WTC11 (cell line): ENCODE results near the gene VPS52. TPM values are rescaled to one million over a fixed set of nuclear protein-coding genes. Genes with fewer than 3 reads are reported as not detected.

ENCODE experiments used
- ATAC-seq: fragments of 200-7000 bp; cut with Tn5 transposase; 2 replicates; pipeline ENCODE4 v1.10.0; 2021; ENCODE audit warnings: mild to moderate bottlenecking, moderate library complexity
- CTCF ChIA-PET: fragments of 300-600 bp; sonication (Branson Sonifier 250); formaldehyde crosslinking; loops from one replicate; lab custom pipeline; 2021; ENCODE audit warnings: antibody characterized with exemption; lab: Charles Lee
- POLR2A ChIA-PET: fragments of 350-600 bp; sonication (Branson Sonifier 250); formaldehyde crosslinking; loops from one replicate; lab custom pipeline; 2021; ENCODE audit warnings: antibody characterized with exemption; lab: Charles Lee
- DNase-seq: peaks from one replicate; pipeline ENCODE4 v3.0.0; 2021; ENCODE audit warnings: low spot score
- H3K27ac Mint-ChIP-seq: 2 replicates; pipeline ENCODE4 v1.8.0; 2021; ENCODE audit warnings: mixed read lengths
- H3K27me3 Mint-ChIP-seq: 2 replicates; pipeline ENCODE4 v1.8.0; 2021; ENCODE audit warnings: low read depth, mild to moderate bottlenecking, moderate library complexity, mixed read lengths
- H3K36me3 Mint-ChIP-seq: 2 replicates; pipeline ENCODE4 v1.8.0; 2021; ENCODE audit warnings: mixed read lengths
- H3K4me1 Mint-ChIP-seq: 2 replicates; pipeline ENCODE4 v1.8.0; 2022; ENCODE audit warnings: mixed read lengths
- H3K4me3 Mint-ChIP-seq: 2 replicates; pipeline ENCODE4 v1.8.0; 2021; ENCODE audit warnings: mild to moderate bottlenecking, moderate library complexity, mixed read lengths
- H3K9me3 Mint-ChIP-seq: 2 replicates; pipeline ENCODE4 v1.8.0; 2021; ENCODE audit warnings: mixed read lengths
- CREB1 ChIP-seq: sonication (generic); formaldehyde crosslinking; IDR thresholded peaks from 2 replicates; pipeline ENCODE4 v1.8.0; 2023; ENCODE audit warnings: mild to moderate bottlenecking, missing genetic modification reagents
- ELF4 ChIP-seq: sonication (generic); formaldehyde crosslinking; IDR thresholded peaks from 2 replicates; pipeline ENCODE4 v1.8.1; 2022; ENCODE audit warnings: low read depth, mild to moderate bottlenecking, moderate library complexity, missing genetic modification reagents
- ETV6 ChIP-seq: sonication (generic); formaldehyde crosslinking; IDR thresholded peaks from 2 replicates; pipeline ENCODE4 v1.8.1; 2022; ENCODE audit warnings: mild to moderate bottlenecking, missing genetic modification reagents
- FOXP1 ChIP-seq: sonication (generic); formaldehyde crosslinking; IDR thresholded peaks from 2 replicates; pipeline ENCODE4 v1.8.0; 2022; ENCODE audit warnings: missing genetic modification reagents, mild to moderate bottlenecking, moderate library complexity, borderline replicate concordance
- IRF2 ChIP-seq: sonication (generic); formaldehyde crosslinking; IDR thresholded peaks from 2 replicates; pipeline ENCODE4 v1.8.0; 2022; ENCODE audit warnings: low read depth, missing genetic modification reagents, borderline replicate concordance
- MYBL2 ChIP-seq: sonication (generic); formaldehyde crosslinking; IDR thresholded peaks from 2 replicates; pipeline ENCODE4 v1.8.1; 2023; ENCODE audit warnings: mild to moderate bottlenecking, moderate library complexity, missing genetic modification reagents
- NR3C1 ChIP-seq: sonication (generic); formaldehyde crosslinking; conservative IDR thresholded peaks from 2 replicates; pipeline ENCODE4 v1.8.1; 2023; ENCODE audit warnings: low read depth, mild to moderate bottlenecking, missing genetic modification reagents
- OVOL2 ChIP-seq: fragments of 250-450 bp; sonication (Bioruptor Pico); IDR thresholded peaks from 2 replicates; pipeline ENCODE4 v1.9.0; 2021; ENCODE audit warnings: mild to moderate bottlenecking, borderline replicate concordance
- PRRX2 ChIP-seq: fragments of 250-450 bp; sonication (Bioruptor Pico); IDR thresholded peaks from 2 replicates; pipeline ENCODE4 v1.8.0; 2021; ENCODE audit warnings: mild to moderate bottlenecking
- RELA ChIP-seq: sonication (generic); formaldehyde crosslinking; IDR thresholded peaks from 2 replicates; pipeline ENCODE4 v1.8.1; 2022; ENCODE audit warnings: missing genetic modification reagents, mild to moderate bottlenecking, borderline replicate concordance
- SMAD3 ChIP-seq: sonication (generic); formaldehyde crosslinking; IDR thresholded peaks from 2 replicates; pipeline ENCODE4 v1.8.0; 2022; ENCODE audit warnings: missing genetic modification reagents, mild to moderate bottlenecking, borderline replicate concordance
- TP53 ChIP-seq: sonication (generic); formaldehyde crosslinking; IDR thresholded peaks from 2 replicates; pipeline ENCODE4 v1.8.1; 2023; ENCODE audit warnings: mild to moderate bottlenecking, missing genetic modification reagents
- ZNF232 ChIP-seq: sonication (generic); formaldehyde crosslinking; IDR thresholded peaks from 2 replicates; pipeline ENCODE4 v1.8.0; 2022; ENCODE audit warnings: mild to moderate bottlenecking, missing genetic modification reagents
- ZNF396 ChIP-seq: fragments of 250-450 bp; sonication (Bioruptor Pico); IDR thresholded peaks from 2 replicates; pipeline ENCODE4 v1.8.0; 2021; ENCODE audit warnings: mild to moderate bottlenecking, moderate library complexity, borderline replicate concordance
- total RNA-seq: library from RNA; stranded (reverse); gene quantifications from 3 replicates; pipeline ENCODE4 v1.2.3, GENCODE V29; 2021
- TF ChIP-seq, protein P1 (sequence below): sonication (generic); formaldehyde crosslinking; IDR thresholded peaks from 2 replicates; pipeline ENCODE4 v1.8.1; 2022; ENCODE audit warnings: low read depth, missing genetic modification reagents, borderline replicate concordance
- TF ChIP-seq, protein P2 (sequence below): sonication (generic); formaldehyde crosslinking; IDR thresholded peaks from 2 replicates; pipeline ENCODE4 v1.8.1; 2023; ENCODE audit warnings: mild to moderate bottlenecking, missing genetic modification reagents
- TF ChIP-seq, protein P3 (sequence below): fragments of 250-450 bp; sonication (Bioruptor Pico); IDR thresholded peaks from 2 replicates; pipeline ENCODE4 v1.8.0; 2021; ENCODE audit warnings: mild to moderate bottlenecking
- TF ChIP-seq, protein P4 (sequence below): sonication (generic); formaldehyde crosslinking; IDR thresholded peaks from 2 replicates; pipeline ENCODE4 v1.8.1; 2022; ENCODE audit warnings: mild to moderate bottlenecking, missing genetic modification reagents, moderate library complexity, borderline replicate concordance
- TF ChIP-seq, protein P5 (sequence below): sonication (generic); formaldehyde crosslinking; IDR thresholded peaks from 2 replicates; pipeline ENCODE4 v1.8.0; 2022; ENCODE audit warnings: missing genetic modification reagents
- TF ChIP-seq, protein P6 (sequence below): sonication (generic); formaldehyde crosslinking; IDR thresholded peaks from 2 replicates; pipeline ENCODE4 v1.8.1; 2023; ENCODE audit warnings: mild to moderate bottlenecking, missing genetic modification reagents, moderate library complexity
- TF ChIP-seq, protein P7 (sequence below): sonication (generic); formaldehyde crosslinking; IDR thresholded peaks from 2 replicates; pipeline ENCODE4 v1.8.0; 2023; ENCODE audit warnings: mild to moderate bottlenecking, missing genetic modification reagents
- TF ChIP-seq, protein P8 (sequence below): fragments of 250-450 bp; sonication (Bioruptor Pico); IDR thresholded peaks from 2 replicates; pipeline ENCODE4 v1.9.0; 2021; ENCODE audit warnings: mild to moderate bottlenecking

Gene VPS52
- total RNA-seq, 1 experiment from 2014 or later, result 46.8 TPM

DNA sequence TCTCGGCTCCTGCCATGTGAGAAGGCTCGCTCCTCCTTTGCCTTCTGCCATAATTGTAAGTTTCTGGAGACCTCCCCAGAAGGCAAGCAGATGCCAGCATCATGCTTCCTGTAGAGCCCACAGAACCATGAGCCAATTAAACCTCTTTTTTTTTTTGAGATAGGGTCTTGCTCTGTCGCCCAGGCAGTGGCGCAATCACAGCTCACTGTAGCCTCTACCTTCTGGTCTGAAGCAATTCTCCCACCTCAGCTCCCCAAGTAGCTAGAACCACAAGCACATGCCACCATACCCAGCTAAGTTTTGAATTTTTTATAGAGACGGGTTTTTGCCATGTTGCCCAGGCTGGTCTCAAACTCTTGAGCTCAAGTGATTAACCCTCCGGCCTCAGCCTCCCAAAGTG, 34.8 kb downstream of the VPS52 start:
- Mint-ChIP-seq H3K9me3 (no peaks in the 10 kb centered on the region), H3K4me3 (no peak overlapping the region), H3K4me1 (peaks cover 18% of the 10 kb centered on the region), H3K27ac (no peak overlapping the region), H3K27me3 (peaks cover 36% of the 10 kb centered on the region), H3K36me3 (no peaks in the 10 kb centered on the region)
- CTCF ChIA-PET, result interaction anchor here (0.8 to 1.8 kb wide), 3 partner anchors 11 to 65 kb away, joined by 3 to 5 read pairs (median 3); no protein-coding TSS in a partner anchor
- POLR2A ChIA-PET, result interaction anchor here (0.5 kb wide), 1 partner anchor 227 kb away, joined by 6 read pairs; no protein-coding TSS in a partner anchor
- no peak for DNase-seq
- TF ChIP-seq ELF4, result no peak
- no peak for TF ChIP-seq RELA (CRISPR knock-in tag)
- no peak for TF ChIP-seq FOXP1
- TF ChIP-seq, protein P1, sequence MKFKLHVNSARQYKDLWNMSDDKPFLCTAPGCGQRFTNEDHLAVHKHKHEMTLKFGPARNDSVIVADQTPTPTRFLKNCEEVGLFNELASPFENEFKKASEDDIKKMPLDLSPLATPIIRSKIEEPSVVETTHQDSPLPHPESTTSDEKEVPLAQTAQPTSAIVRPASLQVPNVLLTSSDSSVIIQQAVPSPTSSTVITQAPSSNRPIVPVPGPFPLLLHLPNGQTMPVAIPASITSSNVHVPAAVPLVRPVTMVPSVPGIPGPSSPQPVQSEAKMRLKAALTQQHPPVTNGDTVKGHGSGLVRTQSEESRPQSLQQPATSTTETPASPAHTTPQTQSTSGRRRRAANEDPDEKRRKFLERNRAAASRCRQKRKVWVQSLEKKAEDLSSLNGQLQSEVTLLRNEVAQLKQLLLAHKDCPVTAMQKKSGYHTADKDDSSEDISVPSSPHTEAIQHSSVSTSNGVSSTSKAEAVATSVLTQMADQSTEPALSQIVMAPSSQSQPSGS (CRISPR knock-in tag), result no peak
- TF ChIP-seq, protein P2, sequence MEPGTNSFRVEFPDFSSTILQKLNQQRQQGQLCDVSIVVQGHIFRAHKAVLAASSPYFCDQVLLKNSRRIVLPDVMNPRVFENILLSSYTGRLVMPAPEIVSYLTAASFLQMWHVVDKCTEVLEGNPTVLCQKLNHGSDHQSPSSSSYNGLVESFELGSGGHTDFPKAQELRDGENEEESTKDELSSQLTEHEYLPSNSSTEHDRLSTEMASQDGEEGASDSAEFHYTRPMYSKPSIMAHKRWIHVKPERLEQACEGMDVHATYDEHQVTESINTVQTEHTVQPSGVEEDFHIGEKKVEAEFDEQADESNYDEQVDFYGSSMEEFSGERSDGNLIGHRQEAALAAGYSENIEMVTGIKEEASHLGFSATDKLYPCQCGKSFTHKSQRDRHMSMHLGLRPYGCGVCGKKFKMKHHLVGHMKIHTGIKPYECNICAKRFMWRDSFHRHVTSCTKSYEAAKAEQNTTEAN (CRISPR knock-in tag), result no peak
- TF ChIP-seq, protein P3, sequence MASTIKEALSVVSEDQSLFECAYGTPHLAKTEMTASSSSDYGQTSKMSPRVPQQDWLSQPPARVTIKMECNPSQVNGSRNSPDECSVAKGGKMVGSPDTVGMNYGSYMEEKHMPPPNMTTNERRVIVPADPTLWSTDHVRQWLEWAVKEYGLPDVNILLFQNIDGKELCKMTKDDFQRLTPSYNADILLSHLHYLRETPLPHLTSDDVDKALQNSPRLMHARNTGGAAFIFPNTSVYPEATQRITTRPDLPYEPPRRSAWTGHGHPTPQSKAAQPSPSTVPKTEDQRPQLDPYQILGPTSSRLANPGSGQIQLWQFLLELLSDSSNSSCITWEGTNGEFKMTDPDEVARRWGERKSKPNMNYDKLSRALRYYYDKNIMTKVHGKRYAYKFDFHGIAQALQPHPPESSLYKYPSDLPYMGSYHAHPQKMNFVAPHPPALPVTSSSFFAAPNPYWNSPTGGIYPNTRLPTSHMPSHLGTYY (CRISPR knock-in tag), result no peak
- TF ChIP-seq CREB1, result no peak
- TF ChIP-seq IRF2 (CRISPR knock-in tag), result no peak
- no peak for ATAC-seq

DNA sequence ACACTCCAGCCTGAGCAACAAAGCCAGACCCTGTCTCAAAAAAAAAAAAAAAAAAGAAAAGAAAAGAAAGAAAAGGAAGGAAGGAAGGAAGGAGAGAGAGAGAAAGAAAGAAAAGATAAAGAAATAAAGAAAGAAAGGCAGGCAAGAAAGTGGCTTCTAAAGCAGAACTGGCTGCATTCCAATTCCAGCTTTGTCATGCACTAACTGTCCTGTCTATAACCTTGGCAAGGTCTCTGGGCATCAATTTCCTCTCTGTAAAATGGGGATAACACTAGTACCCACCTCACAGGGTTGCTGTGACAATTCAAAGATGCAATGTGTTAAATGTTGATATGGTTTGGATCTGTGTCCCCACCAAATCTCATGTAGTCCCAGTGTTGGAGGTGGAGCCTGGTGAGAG, 35.3 kb downstream of the VPS52 start:
- H3K4me1 Mint-ChIP-seq, result peaks cover 18% of the 10 kb centered on the region
- H3K27me3 Mint-ChIP-seq, result peaks cover 31% of the 10 kb centered on the region
- no peaks in the 10 kb centered on the region for H3K9me3 Mint-ChIP-seq
- ATAC-seq, result no peak
- H3K27ac Mint-ChIP-seq, result no peak overlapping the region
- ChIA-PET POLR2A (interaction anchor here (0.5 to 0.6 kb wide), 2 partner anchors 27 to 228 kb away, joined by 3 to 6 read pairs; no protein-coding TSS in a partner anchor), CTCF (interaction anchor here (0.8 to 3.8 kb wide), 8 partner anchors 10 to 78 kb away, joined by 3 to 28 read pairs (median 4); no protein-coding TSS in a partner anchor)
- DNase-seq, result no peak
- no peaks in the 10 kb centered on the region for H3K36me3 Mint-ChIP-seq
- no peak overlapping the region for H3K4me3 Mint-ChIP-seq
- TF ChIP-seq, protein P4, sequence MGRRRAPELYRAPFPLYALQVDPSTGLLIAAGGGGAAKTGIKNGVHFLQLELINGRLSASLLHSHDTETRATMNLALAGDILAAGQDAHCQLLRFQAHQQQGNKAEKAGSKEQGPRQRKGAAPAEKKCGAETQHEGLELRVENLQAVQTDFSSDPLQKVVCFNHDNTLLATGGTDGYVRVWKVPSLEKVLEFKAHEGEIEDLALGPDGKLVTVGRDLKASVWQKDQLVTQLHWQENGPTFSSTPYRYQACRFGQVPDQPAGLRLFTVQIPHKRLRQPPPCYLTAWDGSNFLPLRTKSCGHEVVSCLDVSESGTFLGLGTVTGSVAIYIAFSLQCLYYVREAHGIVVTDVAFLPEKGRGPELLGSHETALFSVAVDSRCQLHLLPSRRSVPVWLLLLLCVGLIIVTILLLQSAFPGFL (CRISPR knock-in tag), result no peak
- TF ChIP-seq, protein P5, sequence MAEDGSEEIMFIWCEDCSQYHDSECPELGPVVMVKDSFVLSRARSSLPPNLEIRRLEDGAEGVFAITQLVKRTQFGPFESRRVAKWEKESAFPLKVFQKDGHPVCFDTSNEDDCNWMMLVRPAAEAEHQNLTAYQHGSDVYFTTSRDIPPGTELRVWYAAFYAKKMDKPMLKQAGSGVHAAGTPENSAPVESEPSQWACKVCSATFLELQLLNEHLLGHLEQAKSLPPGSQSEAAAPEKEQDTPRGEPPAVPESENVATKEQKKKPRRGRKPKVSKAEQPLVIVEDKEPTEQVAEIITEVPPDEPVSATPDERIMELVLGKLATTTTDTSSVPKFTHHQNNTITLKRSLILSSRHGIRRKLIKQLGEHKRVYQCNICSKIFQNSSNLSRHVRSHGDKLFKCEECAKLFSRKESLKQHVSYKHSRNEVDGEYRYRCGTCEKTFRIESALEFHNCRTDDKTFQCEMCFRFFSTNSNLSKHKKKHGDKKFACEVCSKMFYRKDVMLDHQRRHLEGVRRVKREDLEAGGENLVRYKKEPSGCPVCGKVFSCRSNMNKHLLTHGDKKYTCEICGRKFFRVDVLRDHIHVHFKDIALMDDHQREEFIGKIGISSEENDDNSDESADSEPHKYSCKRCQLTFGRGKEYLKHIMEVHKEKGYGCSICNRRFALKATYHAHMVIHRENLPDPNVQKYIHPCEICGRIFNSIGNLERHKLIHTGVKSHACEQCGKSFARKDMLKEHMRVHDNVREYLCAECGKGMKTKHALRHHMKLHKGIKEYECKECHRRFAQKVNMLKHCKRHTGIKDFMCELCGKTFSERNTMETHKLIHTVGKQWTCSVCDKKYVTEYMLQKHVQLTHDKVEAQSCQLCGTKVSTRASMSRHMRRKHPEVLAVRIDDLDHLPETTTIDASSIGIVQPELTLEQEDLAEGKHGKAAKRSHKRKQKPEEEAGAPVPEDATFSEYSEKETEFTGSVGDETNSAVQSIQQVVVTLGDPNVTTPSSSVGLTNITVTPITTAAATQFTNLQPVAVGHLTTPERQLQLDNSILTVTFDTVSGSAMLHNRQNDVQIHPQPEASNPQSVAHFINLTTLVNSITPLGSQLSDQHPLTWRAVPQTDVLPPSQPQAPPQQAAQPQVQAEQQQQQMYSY (CRISPR knock-in tag), result no peak
- TF ChIP-seq PRRX2 (CRISPR knock-in tag) (no peak), IRF2 (CRISPR knock-in tag) (no peak), ZNF232 (CRISPR knock-in tag) (no peak), ZNF396 (CRISPR knock-in tag) (no peak), OVOL2 (CRISPR knock-in tag) (no peak), MYBL2 (CRISPR knock-in tag) (no peak), TP53 (CRISPR knock-in tag) (no peak), ETV6 (CRISPR knock-in tag) (no peak), SMAD3 (CRISPR knock-in tag) (no peak), CREB1 (no peak), NR3C1 (CRISPR knock-in tag) (no peak)
- TF ChIP-seq, protein P6, sequence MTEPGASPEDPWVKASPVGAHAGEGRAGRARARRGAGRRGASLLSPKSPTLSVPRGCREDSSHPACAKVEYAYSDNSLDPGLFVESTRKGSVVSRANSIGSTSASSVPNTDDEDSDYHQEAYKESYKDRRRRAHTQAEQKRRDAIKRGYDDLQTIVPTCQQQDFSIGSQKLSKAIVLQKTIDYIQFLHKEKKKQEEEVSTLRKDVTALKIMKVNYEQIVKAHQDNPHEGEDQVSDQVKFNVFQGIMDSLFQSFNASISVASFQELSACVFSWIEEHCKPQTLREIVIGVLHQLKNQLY, result no peak
- TF ChIP-seq, protein P7, sequence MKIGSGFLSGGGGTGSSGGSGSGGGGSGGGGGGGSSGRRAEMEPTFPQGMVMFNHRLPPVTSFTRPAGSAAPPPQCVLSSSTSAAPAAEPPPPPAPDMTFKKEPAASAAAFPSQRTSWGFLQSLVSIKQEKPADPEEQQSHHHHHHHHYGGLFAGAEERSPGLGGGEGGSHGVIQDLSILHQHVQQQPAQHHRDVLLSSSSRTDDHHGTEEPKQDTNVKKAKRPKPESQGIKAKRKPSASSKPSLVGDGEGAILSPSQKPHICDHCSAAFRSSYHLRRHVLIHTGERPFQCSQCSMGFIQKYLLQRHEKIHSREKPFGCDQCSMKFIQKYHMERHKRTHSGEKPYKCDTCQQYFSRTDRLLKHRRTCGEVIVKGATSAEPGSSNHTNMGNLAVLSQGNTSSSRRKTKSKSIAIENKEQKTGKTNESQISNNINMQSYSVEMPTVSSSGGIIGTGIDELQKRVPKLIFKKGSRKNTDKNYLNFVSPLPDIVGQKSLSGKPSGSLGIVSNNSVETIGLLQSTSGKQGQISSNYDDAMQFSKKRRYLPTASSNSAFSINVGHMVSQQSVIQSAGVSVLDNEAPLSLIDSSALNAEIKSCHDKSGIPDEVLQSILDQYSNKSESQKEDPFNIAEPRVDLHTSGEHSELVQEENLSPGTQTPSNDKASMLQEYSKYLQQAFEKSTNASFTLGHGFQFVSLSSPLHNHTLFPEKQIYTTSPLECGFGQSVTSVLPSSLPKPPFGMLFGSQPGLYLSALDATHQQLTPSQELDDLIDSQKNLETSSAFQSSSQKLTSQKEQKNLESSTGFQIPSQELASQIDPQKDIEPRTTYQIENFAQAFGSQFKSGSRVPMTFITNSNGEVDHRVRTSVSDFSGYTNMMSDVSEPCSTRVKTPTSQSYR (CRISPR knock-in tag), result no peak
- TF ChIP-seq, protein P8, sequence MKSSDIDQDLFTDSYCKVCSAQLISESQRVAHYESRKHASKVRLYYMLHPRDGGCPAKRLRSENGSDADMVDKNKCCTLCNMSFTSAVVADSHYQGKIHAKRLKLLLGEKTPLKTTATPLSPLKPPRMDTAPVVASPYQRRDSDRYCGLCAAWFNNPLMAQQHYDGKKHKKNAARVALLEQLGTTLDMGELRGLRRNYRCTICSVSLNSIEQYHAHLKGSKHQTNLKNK (CRISPR knock-in tag), result no peak
